Thyroid gland (tissue), 4 donors: ENCODE measurements around the gene NEU3.

ENCODE experiments used
- POLR2A ChIP-seq, 2 donors: fragments of 450-650 bp; IDR thresholded peaks; one replicate each; pipeline ENCODE4 v1.6.1; 2017; ENCODE audit warnings: antibody characterized with exemption in 2 of 2, mild to moderate bottlenecking in 2 of 2, moderate library complexity in 1 of 2
- TF ChIP-seq, protein P1 (sequence below), 6 experiments: fragments of 200-600 bp in 3 of 6; fragments of 450-650 bp in 3 of 6; sonication (generic) in 3 of 6; IDR thresholded peaks; one replicate each; pipeline ENCODE4 v1.5.1; 2016 to 2019; ENCODE audit warnings: antibody characterized with exemption in 6 of 6, mild to moderate bottlenecking in 2 of 6, inconsistent platforms in 1 of 6, moderate library complexity in 1 of 6

- no peak for TF ChIP-seq POLR2A (IDR thresholded peaks at IDR 0.05)
- TF ChIP-seq, protein P1, sequence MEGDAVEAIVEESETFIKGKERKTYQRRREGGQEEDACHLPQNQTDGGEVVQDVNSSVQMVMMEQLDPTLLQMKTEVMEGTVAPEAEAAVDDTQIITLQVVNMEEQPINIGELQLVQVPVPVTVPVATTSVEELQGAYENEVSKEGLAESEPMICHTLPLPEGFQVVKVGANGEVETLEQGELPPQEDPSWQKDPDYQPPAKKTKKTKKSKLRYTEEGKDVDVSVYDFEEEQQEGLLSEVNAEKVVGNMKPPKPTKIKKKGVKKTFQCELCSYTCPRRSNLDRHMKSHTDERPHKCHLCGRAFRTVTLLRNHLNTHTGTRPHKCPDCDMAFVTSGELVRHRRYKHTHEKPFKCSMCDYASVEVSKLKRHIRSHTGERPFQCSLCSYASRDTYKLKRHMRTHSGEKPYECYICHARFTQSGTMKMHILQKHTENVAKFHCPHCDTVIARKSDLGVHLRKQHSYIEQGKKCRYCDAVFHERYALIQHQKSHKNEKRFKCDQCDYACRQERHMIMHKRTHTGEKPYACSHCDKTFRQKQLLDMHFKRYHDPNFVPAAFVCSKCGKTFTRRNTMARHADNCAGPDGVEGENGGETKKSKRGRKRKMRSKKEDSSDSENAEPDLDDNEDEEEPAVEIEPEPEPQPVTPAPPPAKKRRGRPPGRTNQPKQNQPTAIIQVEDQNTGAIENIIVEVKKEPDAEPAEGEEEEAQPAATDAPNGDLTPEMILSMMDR (IDR thresholded peaks at IDR 0.05), result no peak
Observed at GRCh38 chr11:75011872-75012271, 23.1 kb downstream of the NEU3 start.
